GM21825 (cell line): ENCODE results near the gene CLEC14A.

ENCODE experiments used
- ATAC-seq: cut with Tn5 transposase; IDR thresholded peaks from one replicate; pipeline ENCODE4 v1.9.1; 2021; ENCODE audit warnings: mild to moderate bottlenecking, moderate library complexity; ENCODE audit not compliant: unreplicated experiment

Gene CLEC14A

GRCh38 chr14:38248321-38249028, 7.4 kb downstream of the CLEC14A start:
- ATAC-seq = no peak

GRCh38 chr14:38243696-38244240, 12.1 kb downstream of the CLEC14A start:
- ATAC-seq = no peak

GRCh38 chr14:38238878-38239277, 17.0 kb downstream of the CLEC14A start:
- ATAC-seq = no peak

GRCh38 chr14:38238332-38238731, 17.6 kb downstream of the CLEC14A start:
- no peak for ATAC-seq

GRCh38 chr14:38233218-38233617, 22.7 kb downstream of the CLEC14A start:
- no peak for ATAC-seq

GRCh38 chr14:38226366-38226765, 29.5 kb downstream of the CLEC14A start:
- ATAC-seq = no peak

GRCh38 chr14:38225946-38226345, 29.9 kb downstream of the CLEC14A start:
- no peak for ATAC-seq

- ATAC-seq = no peak
Observed at GRCh38 chr14:38224338-38224737, 31.6 kb downstream of the CLEC14A start.

- ATAC-seq = no peak
Observed at GRCh38 chr14:38221077-38221476, 34.8 kb downstream of the CLEC14A start.

GRCh38 chr14:38217553-38217952, 38.3 kb downstream of the CLEC14A start:
- ATAC-seq = no peak

- no peak for ATAC-seq
Observed at GRCh38 chr14:38213001-38213400, 42.9 kb downstream of the CLEC14A start.

GRCh38 chr14:38212111-38212510, 43.8 kb downstream of the CLEC14A start:
- no peak for ATAC-seq

- ATAC-seq = no peak
Observed at GRCh38 chr14:38211255-38211735, 44.6 kb downstream of the CLEC14A start.

GRCh38 chr14:38210587-38211216, 45.2 kb downstream of the CLEC14A start:
- no peak for ATAC-seq

GRCh38 chr14:38209572-38210557, 46.0 kb downstream of the CLEC14A start:
- no peak for ATAC-seq

- no peak for ATAC-seq
Observed at GRCh38 chr14:38208618-38209562, 47.0 kb downstream of the CLEC14A start.

GRCh38 chr14:38207736-38208617, 47.9 kb downstream of the CLEC14A start, which contains the start of gene SSTR1:
Gene SSTR1, plus strand, starts transcription at chr14:38207904. Its CDS starts 1,486 bp downstream, at chr14:38209390.
- no peak for ATAC-seq

GRCh38 chr14:38207377-38207735, 48.5 kb downstream of the CLEC14A start:
- ATAC-seq = no peak
